GM19395 (cell line): Measurements from ENCODE around the gene NOXO1.

ENCODE experiments used
- ATAC-seq: cut with Tn5 transposase; IDR thresholded peaks from one replicate; pipeline ENCODE4 v1.9.1; 2021; ENCODE audit warnings: mild to moderate bottlenecking, moderate library complexity; ENCODE audit not compliant: unreplicated experiment

The NOXO1 gene, protein sequence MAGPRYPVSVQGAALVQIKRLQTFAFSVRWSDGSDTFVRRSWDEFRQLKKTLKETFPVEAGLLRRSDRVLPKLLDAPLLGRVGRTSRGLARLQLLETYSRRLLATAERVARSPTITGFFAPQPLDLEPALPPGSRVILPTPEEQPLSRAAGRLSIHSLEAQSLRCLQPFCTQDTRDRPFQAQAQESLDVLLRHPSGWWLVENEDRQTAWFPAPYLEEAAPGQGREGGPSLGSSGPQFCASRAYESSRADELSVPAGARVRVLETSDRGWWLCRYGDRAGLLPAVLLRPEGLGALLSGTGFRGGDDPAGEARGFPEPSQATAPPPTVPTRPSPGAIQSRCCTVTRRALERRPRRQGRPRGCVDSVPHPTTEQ

DNA sequence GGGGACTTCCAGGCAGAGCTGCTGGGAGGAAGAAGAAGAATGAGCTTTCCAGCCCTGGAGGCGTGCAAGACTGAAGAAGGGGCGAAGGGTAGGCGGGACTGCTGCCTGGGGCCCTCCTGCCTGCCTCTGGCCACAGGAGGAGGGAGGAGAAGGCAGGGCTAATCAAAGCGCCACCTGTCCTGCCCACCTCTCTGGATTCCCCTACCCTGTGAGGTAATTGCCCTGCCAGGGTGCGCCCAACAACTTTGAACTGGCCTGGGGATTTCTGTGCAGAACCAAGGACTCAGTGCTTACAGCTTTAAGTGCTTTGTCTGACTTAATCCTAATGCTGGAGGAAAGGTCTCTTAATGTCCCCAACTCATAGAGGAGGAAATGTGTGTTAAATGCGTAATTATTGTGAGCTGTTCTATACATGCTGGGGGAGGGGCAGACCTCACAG is at the start of gene NOXO1:
Gene NOXO1, minus strand, starts transcription at position 72 of the 439 bp plus-strand sequence. CDS start 290 bp downstream, outside the sequence.
- no peak for ATAC-seq

- no peak for ATAC-seq
Measured at GRCh38 chr16:2030036-2030435, 48.8 kb upstream of the NOXO1 start.

GRCh38 chr16:2029350-2029749 is 48.1 kb upstream of the NOXO1 start:
- ATAC-seq = no peak

DNA sequence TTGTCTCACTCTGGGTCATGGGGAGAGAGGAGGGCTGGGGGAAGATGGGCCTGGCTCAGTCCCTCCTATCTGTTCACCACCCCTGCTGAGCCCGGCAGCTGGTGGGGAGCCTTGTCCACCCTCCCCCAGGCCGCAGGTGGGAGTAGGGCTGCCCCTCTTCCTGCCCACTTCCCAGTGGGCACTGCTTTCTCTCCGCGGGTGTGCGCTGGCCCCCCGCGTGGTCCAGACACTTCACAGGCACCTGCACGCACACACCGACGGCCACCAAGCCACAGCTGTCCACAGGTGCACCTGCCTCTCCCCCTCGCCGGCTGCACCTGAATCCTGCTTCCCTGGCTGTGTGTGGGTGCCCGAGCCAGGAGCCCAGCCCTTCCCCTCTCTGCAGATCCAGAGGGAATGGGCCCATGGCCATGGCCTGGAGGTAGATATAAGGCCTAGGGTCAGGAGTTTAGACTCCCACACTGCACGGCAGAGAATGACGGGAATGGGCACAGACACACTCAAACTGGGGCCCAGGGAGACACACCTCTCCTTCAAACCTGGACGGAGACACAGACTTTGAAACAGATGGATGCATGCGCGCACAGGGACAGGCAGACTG is 47.5 kb upstream of the NOXO1 start:
- no peak for ATAC-seq

GRCh38 chr16:2028146-2028545 is 46.9 kb upstream of the NOXO1 start:
- no peak for ATAC-seq

- ATAC-seq = no peak
Measured at GRCh38 chr16:2027024-2028010, 46.0 kb upstream of the NOXO1 start.

GRCh38 chr16:2026461-2027023 is 45.3 kb upstream of the NOXO1 start, which contains the start of gene NHERF2:
NHERF2 (plus strand) TSS chr16:2026902; CDS start chr16:2027006, 104 bp downstream.
- no peak for ATAC-seq

DNA sequence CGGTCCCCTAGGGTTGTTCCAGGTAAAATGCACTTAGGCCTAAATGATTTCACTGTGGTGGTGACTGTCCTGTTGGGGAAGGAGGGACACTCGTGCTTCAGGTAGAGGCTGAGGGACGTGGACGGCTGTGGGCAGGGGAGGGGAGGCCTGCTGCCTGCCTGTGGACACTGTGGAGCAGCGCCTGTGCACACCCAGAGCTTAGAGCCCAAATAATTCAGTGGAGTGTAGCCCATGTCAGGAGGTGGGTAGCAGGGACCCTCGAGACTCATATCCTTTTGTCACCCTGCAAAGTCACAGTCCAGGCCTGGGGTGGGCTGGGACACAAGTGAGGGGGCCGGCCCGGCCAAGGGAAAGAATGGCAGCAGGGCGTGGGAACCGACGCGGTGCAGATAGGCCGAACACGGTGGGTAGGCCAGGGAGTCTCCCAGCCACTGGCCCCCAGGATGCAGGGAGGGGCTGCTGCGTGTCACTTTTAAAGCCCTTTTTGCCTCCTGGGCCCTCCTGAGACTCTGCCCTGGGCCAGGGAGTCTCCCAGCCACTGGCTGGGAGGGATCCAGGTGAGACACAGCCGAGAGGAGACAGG is 44.7 kb upstream of the NOXO1 start:
- ATAC-seq = no peak

DNA sequence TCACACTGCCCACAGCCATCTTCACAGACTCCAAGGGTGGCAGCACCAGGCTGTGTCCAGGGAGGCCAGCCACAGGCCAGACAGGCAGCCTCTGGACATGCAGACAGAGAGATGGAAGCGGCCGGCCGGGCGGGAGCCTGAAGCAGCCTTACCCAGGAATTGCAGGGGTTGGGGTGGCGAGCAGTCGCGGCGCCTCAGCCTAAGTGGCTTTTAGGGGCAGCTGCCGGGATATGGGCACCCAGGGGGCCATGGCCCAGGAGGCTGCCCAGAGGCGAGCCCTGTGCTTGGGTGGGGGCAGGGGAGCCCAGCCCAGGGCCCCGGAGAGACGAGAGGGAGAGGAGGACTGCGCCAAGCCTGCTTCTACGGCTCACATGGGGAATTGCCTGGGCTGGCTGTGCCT is 44.0 kb upstream of the NOXO1 start:
- ATAC-seq = no peak

DNA sequence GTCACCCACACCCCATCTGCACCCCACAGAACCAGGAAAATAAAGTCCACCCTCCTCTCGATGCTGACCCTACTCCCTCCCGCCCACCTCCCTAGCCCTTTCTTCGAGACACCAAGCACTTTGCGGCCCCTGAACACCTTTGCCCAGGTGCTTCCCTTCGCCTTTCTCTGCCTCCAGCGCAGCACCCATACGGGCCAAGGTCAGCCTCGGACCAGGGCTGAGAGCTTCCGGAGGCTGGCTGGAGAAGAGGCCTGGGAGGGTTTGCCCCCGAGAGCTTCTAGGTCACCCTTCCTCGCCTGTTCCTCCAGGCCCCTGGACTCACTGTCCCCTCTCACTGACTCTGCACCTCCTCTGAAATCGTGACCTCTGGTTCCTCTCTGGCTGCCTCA is 42.8 kb upstream of the NOXO1 start:
- no peak for ATAC-seq

DNA sequence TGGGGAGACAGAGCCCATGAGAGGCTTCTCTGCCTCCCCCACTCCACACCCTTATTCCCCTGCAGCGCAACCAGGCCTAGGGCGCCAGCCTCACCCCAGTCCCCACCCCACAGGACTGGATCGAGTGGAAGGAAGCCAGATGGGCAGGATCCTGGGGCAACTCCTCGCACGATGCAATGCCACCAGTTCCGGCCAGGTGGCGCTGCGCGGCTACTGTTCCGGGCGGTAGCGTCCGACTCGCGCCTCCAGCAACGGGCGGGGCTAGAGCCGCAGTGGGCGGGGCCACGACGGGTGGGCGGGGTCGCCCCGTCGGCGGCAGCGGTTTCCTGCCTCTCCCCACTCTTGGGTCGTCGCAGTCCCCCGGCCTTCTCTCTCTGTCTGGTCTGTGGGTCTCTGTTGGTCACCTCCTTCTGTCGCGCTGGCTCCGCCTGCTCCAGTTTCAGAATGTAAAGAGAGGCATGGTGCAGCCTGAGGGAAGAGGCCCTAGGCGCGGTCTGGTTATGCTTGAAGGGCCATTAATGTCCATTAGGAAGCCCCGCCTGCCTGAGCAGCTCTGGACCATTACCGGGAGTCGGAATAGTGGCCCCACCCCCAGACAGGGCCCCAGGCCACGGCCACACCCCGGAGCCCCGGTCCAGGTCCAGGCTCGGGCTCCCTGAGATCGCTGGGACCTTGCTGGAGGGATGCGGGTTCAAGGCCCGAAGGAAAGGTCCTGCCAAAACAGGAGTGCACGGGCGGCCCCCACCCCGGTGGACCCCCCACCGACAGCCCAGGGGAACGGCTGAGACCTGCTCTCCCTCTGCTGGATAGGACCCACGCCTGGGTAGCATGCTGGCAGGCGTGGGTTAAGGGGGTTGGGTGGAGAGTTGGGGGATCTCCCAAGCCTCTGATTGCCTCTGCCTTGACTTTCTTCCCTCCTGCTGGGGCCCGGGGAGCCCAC is 42.1 kb upstream of the NOXO1 start:
- peak; percentile 80 for ATAC-seq

- ATAC-seq = peak; percentile 12
Measured at GRCh38 chr16:2022723-2023091, 41.4 kb upstream of the NOXO1 start.

- ATAC-seq = no peak
Measured at GRCh38 chr16:2019921-2020831, 38.9 kb upstream of the NOXO1 start.

- no peak for ATAC-seq
Measured at GRCh38 chr16:2019518-2019920, 38.2 kb upstream of the NOXO1 start, which contains the start of gene NPW. NPW (plus strand) TSS chr16:2019785.

DNA sequence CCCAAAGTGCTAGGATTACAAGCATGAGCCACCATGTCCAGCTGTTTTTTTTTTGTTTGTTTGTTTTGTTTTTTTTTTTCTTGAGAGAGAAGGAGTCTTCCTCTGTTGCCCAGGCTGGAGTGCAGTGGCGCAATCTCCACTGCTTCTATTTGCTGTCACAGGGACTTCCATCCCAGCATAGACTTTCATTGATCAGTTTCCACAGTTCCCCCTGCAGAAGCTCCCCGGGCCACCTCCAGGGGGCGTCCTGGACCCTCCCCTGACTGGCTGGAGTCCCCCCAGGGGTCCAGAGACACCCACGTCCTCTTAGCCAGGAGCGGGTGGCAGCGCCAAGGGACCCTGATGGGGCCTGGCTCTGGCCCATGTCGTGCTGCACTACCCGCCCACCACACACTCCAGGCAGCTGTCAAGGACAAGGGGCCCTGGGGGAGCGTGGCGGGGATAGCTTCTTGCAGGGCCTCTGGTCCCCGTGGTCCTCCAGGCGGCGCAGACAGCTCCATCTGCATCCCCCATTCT is 35.2 kb upstream of the NOXO1 start:
- no peak for ATAC-seq

- no peak for ATAC-seq
Measured at GRCh38 chr16:2015947-2016208, 34.6 kb upstream of the NOXO1 start.

DNA sequence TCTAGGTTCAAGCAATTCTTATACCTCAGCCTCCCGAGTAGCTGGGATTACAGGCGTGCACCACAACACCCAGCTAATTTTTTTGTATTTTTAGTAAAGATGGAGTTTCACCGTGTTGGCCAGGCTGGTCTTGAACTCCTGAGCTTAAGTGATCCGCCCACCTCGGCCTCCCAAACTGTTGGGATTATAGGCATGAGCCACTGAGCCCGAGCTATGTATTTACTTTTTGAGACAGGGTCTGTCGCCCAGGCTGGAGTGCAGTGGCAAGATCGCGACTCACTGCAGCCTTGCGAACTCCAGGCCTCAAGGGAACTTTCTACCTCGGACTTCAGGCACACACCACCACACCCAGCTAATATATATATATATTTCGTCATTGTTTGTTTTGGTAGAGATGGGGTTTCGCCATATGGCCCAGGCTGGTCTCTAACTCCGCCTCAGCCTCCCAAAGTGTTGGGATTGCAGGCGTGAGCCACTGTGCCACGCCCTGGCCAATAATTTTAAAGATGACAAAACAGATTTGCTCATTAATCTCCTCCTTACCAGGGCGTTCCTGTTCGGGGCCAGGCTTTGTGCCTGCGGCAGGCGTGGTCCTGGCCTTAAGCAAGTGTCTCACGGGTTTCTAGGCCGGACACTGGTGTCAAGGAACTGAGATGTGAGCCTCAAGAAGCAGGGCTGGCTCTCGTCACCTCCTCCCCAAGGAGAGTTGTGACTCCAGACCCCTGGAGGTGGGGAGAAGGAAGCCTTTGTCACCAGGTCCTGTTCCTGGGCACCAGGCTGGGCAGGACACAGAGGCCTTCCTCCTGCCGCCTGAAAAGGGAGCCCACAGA is 34.1 kb upstream of the NOXO1 start:
- ATAC-seq = no peak

DNA sequence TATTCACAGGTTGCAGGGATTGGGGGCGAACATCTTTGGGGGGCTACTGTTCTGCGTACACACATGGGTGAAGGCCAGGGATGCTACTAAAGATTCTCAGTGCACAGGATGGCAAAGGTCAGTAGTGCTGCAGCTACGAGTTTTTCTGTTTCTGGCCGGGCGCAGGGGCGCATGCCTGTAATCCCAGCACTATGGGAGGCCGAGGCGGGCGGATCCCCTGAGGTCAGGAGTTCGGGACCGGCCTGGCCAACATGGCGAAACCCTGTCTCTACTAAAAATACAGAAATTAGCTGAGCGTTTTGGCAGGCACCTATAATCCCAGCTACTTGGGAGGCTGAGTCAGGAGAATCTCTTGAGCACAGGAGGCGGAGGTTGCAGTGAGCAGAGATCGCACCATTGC is 32.3 kb upstream of the NOXO1 start:
- no peak for ATAC-seq
